ENCODE data around the gene GAS2L2. TPM values are rescaled to one million over a fixed set of nuclear protein-coding genes. Genes with fewer than 3 reads are reported as not detected.

GAS2L2 gene
- polyA plus RNA-seq, 1 donor (not counting 4 experiments of a cell fraction or from before 2014, with no cell fraction given) = 0.05 TPM

DNA sequence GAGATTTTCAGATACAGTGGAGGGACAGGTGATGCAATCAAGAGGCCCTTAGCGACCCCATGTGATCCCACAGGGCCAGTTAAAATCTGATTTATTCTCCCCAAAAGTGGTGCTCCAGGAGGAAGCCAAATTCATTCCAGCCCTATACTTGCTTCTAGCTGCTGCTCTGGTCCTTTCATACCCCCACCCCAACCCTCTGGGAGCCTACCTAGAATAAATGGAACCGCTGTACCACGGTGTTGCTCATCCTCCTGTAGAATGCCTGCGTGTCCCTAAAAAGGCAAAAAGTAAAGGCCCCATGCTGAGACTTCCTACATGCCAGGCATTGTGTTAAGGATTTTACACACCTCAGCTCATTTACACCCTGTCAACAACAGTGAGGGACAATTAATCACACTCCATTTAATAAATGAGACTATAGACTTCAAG, 23.6 kb downstream of the GAS2L2 start:
- Histone ChIP-seq H3K9me3 (ENCODE audit: control insufficient read depth, low read depth, low read length) (no peaks in the 10 kb centered on the region), H3K36me3 (ENCODE audit: control insufficient read depth in 2 of 2, extremely low read depth in 1 of 2, insufficient read depth in 2 of 2, low read length in 2 of 2) (peaks cover 4 to 15% of the 10 kb centered on the region in 2 experiments), H3K4me1 (ENCODE audit: control insufficient read depth, extremely low read depth, insufficient read depth, low read length) (peaks cover 8% of the 10 kb centered on the region), H3K79me2 (ENCODE audit: control insufficient read depth, insufficient read depth, low read length) (no peaks in the 10 kb centered on the region), H3K27me3 (ENCODE audit: control insufficient read depth, extremely low read depth, insufficient read depth, low read length) (peaks cover 10% of the 10 kb centered on the region), H2AFZ (ENCODE audit: control insufficient read depth, low read length) (no peak overlapping the region), H3K9ac (ENCODE audit: control insufficient read depth, extremely low read depth, insufficient read depth, low read length) (no peak overlapping the region), H4K20me1 (ENCODE audit: control insufficient read depth, extremely low read depth, insufficient read depth, low read length) (no peaks in the 10 kb centered on the region), H3K4me2 (ENCODE audit: control insufficient read depth, extremely low read depth, insufficient read depth, low read depth, low read length) (no peak overlapping the region), H3K27ac (ENCODE audit: control insufficient read depth, insufficient read depth, low read length) (no peak overlapping the region), H3K4me3 (ENCODE audit: control insufficient read depth in 2 of 3, extremely low read depth in 1 of 3, insufficient read depth in 2 of 3, low read depth in 1 of 3, low read length in 3 of 3) (no peak overlapping the region), H3K9me1 (ENCODE audit: control insufficient read depth, extremely low read depth, insufficient read depth, low read length) (no peaks in the 10 kb centered on the region)
- TF ChIP-seq EZH2 (IDR thresholded peaks at IDR 0.05; ENCODE audit: low read length) = no peak
- TF ChIP-seq, protein P1, sequence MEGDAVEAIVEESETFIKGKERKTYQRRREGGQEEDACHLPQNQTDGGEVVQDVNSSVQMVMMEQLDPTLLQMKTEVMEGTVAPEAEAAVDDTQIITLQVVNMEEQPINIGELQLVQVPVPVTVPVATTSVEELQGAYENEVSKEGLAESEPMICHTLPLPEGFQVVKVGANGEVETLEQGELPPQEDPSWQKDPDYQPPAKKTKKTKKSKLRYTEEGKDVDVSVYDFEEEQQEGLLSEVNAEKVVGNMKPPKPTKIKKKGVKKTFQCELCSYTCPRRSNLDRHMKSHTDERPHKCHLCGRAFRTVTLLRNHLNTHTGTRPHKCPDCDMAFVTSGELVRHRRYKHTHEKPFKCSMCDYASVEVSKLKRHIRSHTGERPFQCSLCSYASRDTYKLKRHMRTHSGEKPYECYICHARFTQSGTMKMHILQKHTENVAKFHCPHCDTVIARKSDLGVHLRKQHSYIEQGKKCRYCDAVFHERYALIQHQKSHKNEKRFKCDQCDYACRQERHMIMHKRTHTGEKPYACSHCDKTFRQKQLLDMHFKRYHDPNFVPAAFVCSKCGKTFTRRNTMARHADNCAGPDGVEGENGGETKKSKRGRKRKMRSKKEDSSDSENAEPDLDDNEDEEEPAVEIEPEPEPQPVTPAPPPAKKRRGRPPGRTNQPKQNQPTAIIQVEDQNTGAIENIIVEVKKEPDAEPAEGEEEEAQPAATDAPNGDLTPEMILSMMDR (optimal IDR thresholded peaks at IDR 0.05 in 1 of 3, IDR thresholded peaks at IDR 0.05 in 1 of 3, conservative IDR thresholded peaks at IDR 0.05 in 1 of 3; ENCODE audit: extremely low read depth in 1 of 3, insufficient read depth in 2 of 3, low read length in 3 of 3) = no peak
- dilution Hi-C loops (cut with MboI; ENCODE audit: extremely low pct_ligation_motif_present, low sequenced_read_pairs) = no loop called here
- FAIRE-seq (no peak), DNase-seq (ENCODE audit: low read depth, low spot score) (no peak)

DNA sequence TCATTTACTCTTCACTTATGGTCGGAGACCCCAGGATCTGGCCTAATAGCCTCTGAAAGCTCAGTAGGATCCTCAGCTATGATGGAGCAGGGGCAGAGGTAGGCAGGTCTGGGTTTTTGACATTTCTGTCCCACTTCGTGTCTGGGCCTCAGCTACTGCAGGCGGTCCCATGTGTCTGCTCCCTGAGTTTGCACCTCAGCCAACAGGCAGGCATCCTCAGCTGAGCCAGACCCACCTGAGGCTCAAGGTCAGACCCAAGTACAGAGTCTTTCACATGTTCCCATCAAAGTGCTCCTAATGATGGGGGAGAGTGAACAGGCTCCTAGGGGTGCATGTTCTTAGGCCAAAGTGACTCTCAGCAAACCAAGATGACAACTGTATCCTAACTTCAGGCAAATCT, 24.5 kb downstream of the GAS2L2 start:
- Histone ChIP-seq H3K36me3 (ENCODE audit: control insufficient read depth in 2 of 2, extremely low read depth in 1 of 2, insufficient read depth in 2 of 2, low read length in 2 of 2) (peaks cover 8 to 22% of the 10 kb centered on the region in 2 experiments), H3K9me3 (ENCODE audit: control insufficient read depth, low read depth, low read length) (no peaks in the 10 kb centered on the region), H3K79me2 (ENCODE audit: control insufficient read depth, insufficient read depth, low read length) (no peaks in the 10 kb centered on the region), H3K27me3 (ENCODE audit: control insufficient read depth, extremely low read depth, insufficient read depth, low read length) (peaks cover 10% of the 10 kb centered on the region), H3K4me3 (ENCODE audit: control insufficient read depth in 2 of 3, extremely low read depth in 1 of 3, insufficient read depth in 2 of 3, low read depth in 1 of 3, low read length in 3 of 3) (no peak overlapping the region), H3K4me1 (ENCODE audit: control insufficient read depth, extremely low read depth, insufficient read depth, low read length) (peaks cover 6% of the 10 kb centered on the region), H4K20me1 (ENCODE audit: control insufficient read depth, extremely low read depth, insufficient read depth, low read length) (no peaks in the 10 kb centered on the region), H3K27ac (ENCODE audit: control insufficient read depth, insufficient read depth, low read length) (no peak overlapping the region), H3K4me2 (ENCODE audit: control insufficient read depth, extremely low read depth, insufficient read depth, low read depth, low read length) (no peak overlapping the region), H3K9me1 (ENCODE audit: control insufficient read depth, extremely low read depth, insufficient read depth, low read length) (no peaks in the 10 kb centered on the region), H3K9ac (ENCODE audit: control insufficient read depth, extremely low read depth, insufficient read depth, low read length) (no peak overlapping the region), H2AFZ (ENCODE audit: control insufficient read depth, low read length) (no peak overlapping the region)
- TF ChIP-seq EZH2 (IDR thresholded peaks at IDR 0.05; ENCODE audit: low read length) = no peak
- TF ChIP-seq, protein P1 (optimal IDR thresholded peaks at IDR 0.05 in 1 of 3, IDR thresholded peaks at IDR 0.05 in 1 of 3, conservative IDR thresholded peaks at IDR 0.05 in 1 of 3; ENCODE audit: extremely low read depth in 1 of 3, insufficient read depth in 2 of 3, low read length in 3 of 3) = no peak
- no peak for FAIRE-seq
- DNase-seq (ENCODE audit: low read depth, low spot score) = no peak
- dilution Hi-C loops (cut with MboI; ENCODE audit: extremely low pct_ligation_motif_present, low sequenced_read_pairs) = no loop called here

Data from keratinocyte (primary cell).